ENCODE results near the gene RNF123. TPM values are rescaled to one million over a fixed set of nuclear protein-coding genes. Genes with fewer than 3 reads are reported as not detected.

RNF123 gene
- total RNA-seq, 1 experiment from 2014 or later = 40.6 TPM

DNA sequence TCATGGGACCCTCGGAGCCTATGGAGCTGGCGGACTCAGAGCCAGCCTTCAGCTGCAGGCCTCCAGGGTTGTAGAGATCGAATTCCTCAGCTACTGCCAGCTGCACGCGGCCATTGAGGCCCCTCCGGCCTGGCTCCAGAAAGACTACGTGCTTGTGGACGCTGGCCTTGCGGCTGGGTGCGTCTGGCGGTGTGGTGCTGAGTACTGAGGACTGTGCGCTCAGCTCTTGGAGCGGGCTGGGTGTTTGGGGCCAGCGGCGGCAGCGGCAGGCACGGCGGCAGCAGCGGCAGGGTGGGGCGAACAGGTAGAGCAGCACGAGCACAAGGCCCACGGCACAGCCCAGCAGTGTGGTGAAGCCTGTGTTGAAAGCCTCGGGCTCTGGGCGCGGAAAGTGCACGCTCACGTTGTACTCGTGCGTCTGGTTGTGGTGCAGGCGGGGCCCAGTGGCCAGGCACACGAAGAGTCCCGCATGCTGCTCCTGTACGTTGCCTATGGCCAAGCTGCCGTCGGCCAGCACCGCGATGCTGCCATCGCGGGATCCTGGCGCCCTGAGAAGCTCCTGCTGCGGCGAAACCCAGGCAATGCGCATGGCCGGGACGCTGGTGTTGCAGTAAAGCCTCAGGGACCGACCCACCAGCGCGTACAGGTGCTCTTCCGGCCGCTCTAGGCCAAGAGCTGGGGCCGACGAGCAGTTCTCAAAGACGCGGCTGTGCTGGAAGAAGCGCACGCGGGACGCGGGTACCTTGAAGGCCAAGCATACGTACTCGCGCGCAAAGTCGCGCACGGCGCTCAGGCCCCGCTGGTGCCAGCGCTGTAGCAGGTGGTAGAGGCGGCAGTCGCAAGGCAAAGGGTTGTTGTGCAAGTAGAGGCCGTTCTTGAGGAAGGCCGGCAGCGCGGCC, 28.9 kb downstream of the RNF123 start:
- DNase-seq = peak; percentile 71
- Histone ChIP-seq H4K91ac (ENCODE audit: insufficient read length, low read depth, low read length) (no peak overlapping the region), H3K18ac (ENCODE audit: insufficient read length, low read depth, low read length) (no peak overlapping the region), H2BK20ac (ENCODE audit: low read depth, low read length, poor library complexity, severe bottlenecking) (no peak overlapping the region), H2AK5ac (ENCODE audit: insufficient read length, low read length) (no peak overlapping the region), H3K4ac (ENCODE audit: low read depth, low read length) (no peak overlapping the region), H2AFZ (ENCODE audit: low read length) (no peak overlapping the region), H4K20me1 (ENCODE audit: control insufficient read depth, insufficient read depth, insufficient read length) (no peaks in the 10 kb centered on the region), H3K9ac (ENCODE audit: extremely low read depth, insufficient read length, low read length) (no peak overlapping the region), H3K14ac (ENCODE audit: insufficient read depth, low read length) (no peak overlapping the region; the same call in 1 of the 2 replicates), H3K56ac (ENCODE audit: insufficient read length, low read depth, low read length) (no peak overlapping the region), H3K23ac (ENCODE audit: insufficient read length, low read depth, low read length) (no peak overlapping the region), H3K27ac (ENCODE audit: insufficient read length, low read depth, low read length) (no peak overlapping the region), H2BK15ac (ENCODE audit: low read depth, low read length) (no peak overlapping the region), H3K79me1 (ENCODE audit: insufficient read depth, low read depth, low read length, poor library complexity, severe bottlenecking) (peaks cover 2% of the 10 kb centered on the region), H2BK5ac (ENCODE audit: insufficient read length, low read length) (no peak overlapping the region), H4K8ac (replicated peaks; ENCODE audit: insufficient read length, low read depth, low read length) (no peak overlapping the region), H2BK12ac (ENCODE audit: insufficient read length, low read depth, low read length) (no peak overlapping the region), H3K9me3 (ENCODE audit: control insufficient read depth, low read depth, low read length) (no peaks in the 10 kb centered on the region), H3K79me2 (ENCODE audit: insufficient read depth, low read length) (no peaks in the 10 kb centered on the region), H4K5ac (ENCODE audit: insufficient read length, low read depth, low read length) (no peak overlapping the region), H3K23me2 (ENCODE audit: insufficient read length, low read depth, low read length, poor library complexity, severe bottlenecking) (peaks cover 13% of the 10 kb centered on the region), H3K4me1 (ENCODE audit: insufficient read depth, low read length) (no peaks in the 10 kb centered on the region), H2BK120ac (ENCODE audit: low read depth, low read length, poor library complexity, severe bottlenecking) (no peak overlapping the region), H3K27me3 (ENCODE audit: insufficient read depth, low read length) (no peaks in the 10 kb centered on the region), H3K4me2 (ENCODE audit: insufficient read depth, insufficient read length, low read length) (peak overlapping the region; percentile 44), H3T11ph (ENCODE audit: low read length) (no peak overlapping the region)
- WGBS (ENCODE audit: extremely low coverage, insufficient read length, low lambda C conversion rate) = no CpG with 5 or more reads among the region's 75 CpGs
- H3K4me3 Mint-ChIP-seq = peak overlapping the region; percentile 79 to 87
- H3K27me3 Mint-ChIP-seq (ENCODE audit: low read depth) = peaks cover 4% of the 10 kb centered on the region
- H3K9me3 Mint-ChIP-seq = no peaks in the 10 kb centered on the region
- H3K4me1 Mint-ChIP-seq = peaks cover 14% of the 10 kb centered on the region in 2 experiments
- peak overlapping the region; percentile 3 to 51 (median 14); a peak in 3 of 7 replicates for H3K27ac Mint-ChIP-seq
- TF ChIP-seq, protein P1, sequence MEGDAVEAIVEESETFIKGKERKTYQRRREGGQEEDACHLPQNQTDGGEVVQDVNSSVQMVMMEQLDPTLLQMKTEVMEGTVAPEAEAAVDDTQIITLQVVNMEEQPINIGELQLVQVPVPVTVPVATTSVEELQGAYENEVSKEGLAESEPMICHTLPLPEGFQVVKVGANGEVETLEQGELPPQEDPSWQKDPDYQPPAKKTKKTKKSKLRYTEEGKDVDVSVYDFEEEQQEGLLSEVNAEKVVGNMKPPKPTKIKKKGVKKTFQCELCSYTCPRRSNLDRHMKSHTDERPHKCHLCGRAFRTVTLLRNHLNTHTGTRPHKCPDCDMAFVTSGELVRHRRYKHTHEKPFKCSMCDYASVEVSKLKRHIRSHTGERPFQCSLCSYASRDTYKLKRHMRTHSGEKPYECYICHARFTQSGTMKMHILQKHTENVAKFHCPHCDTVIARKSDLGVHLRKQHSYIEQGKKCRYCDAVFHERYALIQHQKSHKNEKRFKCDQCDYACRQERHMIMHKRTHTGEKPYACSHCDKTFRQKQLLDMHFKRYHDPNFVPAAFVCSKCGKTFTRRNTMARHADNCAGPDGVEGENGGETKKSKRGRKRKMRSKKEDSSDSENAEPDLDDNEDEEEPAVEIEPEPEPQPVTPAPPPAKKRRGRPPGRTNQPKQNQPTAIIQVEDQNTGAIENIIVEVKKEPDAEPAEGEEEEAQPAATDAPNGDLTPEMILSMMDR (conservative IDR thresholded peaks at IDR 0.05) = no peak
- peaks cover 0 to 36% (median 34%) of the 10 kb centered on the region in 3 experiments; a peak in 6 of 7 replicates for H3K36me3 Mint-ChIP-seq (ENCODE audit: insufficient read depth in 1 of 3, low read depth in 3 of 3)

All from H9 (cell line).